HG03139 (cell line): Measurements from ENCODE around the gene FOXO3.

Experiments used
- ATAC-seq: cut with Tn5 transposase; IDR thresholded peaks from one replicate; pipeline ENCODE4 v1.9.1; 2021; ENCODE audit not compliant: unreplicated experiment

The FOXO3 gene

DNA sequence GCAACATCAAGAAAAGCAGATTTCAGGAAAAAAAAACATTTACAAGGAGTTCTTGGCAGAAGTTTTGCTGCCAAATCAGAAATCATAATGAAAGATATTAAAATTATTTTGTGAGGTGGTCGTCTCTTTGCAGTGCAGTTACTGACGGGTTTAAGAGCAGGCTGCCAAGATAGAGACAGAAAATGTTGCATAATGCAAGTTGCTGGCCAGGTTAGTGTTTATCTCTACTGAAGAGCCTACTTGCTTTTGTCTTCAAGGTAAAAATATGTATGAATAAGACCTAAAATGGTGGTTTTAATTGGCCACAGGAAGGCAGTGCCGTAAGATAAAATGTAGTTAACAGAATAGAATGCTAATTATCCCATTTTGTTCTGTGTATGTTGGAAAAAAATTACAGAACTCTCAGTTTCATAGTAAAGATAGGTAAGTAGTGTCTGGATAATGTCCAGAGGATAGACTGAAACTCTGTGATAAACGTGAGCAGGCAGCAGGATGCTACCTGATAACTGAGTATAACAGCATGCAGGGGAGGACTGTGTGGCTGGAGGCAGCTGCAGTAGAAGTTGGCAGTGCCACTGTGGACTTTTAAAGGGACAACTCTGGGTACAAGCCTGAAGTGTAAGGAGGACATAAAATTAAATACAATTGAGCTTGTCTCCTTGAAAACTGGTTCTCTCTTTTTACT lies 13.9 kb downstream of the FOXO3 start:
- ATAC-seq: no peak

DNA sequence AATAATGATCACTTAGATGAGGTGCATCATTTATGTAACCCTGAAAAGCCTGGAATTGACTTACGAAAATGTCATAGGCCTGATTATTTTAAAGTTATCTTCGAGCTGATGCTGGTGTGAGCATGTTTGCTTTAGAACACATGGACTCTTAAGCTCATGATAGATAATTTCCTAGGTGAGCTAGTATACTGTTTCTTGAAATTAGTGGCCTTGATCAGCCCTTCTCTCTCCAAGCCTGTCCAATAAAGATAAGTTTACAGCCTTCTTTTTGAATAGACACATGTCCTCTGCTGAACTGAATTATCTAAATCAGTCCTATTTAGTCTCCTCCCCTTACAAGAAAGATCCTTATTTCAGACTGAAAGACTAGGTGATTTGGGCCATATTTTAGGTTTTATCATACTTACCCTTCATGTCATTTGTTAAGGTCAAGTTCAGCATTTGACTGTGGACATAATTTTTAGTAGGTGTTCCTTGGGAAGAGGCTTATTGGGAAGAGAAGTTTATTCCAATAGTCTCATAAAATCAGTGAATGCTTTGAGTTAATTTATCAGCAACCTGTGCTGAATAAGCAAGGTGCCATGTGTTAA lies 15.3 kb downstream of the FOXO3 start:
- no peak for ATAC-seq

DNA sequence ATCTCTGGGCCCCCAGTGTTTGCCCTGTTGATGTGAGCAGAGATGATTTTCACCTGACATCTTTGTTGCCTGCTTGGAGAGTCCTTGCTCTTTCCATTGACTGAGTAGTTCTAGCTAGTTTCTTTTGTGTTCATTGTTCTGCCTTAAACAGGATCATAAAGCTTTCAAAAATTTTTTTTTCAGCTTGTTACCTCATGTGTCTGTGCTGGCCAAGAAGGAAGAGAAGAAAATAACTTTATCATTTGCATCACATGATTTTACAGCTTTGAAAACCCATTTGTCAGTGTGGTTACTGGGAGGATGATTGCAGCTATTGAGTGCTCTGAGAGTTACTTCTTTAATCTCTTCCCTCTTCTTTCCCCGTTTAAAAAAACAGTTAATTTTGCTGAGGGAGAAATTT lies 16.0 kb downstream of the FOXO3 start:
- no peak for ATAC-seq

DNA sequence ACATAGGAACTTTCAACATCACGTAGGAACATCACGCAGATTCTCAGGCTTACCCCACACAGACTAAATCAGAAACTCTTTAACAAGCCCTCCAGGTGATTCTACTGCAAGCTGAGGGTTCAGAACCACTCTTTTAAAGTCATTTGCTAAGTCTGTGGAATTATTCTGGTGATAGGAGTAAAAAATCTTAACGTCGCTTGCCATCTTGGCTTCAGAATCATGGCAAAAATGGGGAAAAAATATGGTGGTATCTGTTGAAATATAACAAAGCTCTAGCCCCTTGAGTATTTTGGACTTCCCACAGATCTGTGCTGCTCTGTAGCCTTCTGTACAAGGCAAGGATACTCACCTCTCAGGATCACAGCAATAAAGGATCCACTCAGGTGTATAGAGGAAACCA lies 17.4 kb downstream of the FOXO3 start:
- no peak for ATAC-seq

GRCh38 chr6:108578595-108579327 lies 18.0 kb downstream of the FOXO3 start:
- no peak for ATAC-seq

- ATAC-seq: no peak
Observed at GRCh38 chr6:108579328-108579721, 18.6 kb downstream of the FOXO3 start.

- no peak for ATAC-seq
Observed at GRCh38 chr6:108580646-108581045, 19.9 kb downstream of the FOXO3 start.

GRCh38 chr6:108581237-108581931 lies 20.7 kb downstream of the FOXO3 start:
- no peak for ATAC-seq

- no peak for ATAC-seq
Observed at GRCh38 chr6:108581932-108582475, 21.3 kb downstream of the FOXO3 start.

DNA sequence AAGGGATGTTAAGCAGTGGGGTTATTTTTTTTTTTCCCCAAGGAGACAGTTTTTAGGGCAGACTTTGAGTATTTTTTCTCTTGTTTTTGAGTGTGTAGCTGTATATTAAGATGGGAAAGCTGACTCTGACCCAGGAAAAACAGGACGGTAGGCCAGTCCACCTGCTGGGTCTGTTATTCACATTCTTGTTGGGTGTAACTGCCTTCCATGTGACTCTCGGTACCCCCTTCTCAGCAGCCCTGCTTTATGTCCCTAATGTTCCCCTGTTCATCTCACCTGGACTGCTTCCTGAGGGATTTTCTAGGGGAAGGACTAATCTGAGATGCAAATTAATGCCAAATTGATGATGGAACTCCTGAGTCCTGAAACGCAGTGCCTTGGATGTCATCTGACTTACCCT lies 21.9 kb downstream of the FOXO3 start:
- no peak for ATAC-seq

DNA sequence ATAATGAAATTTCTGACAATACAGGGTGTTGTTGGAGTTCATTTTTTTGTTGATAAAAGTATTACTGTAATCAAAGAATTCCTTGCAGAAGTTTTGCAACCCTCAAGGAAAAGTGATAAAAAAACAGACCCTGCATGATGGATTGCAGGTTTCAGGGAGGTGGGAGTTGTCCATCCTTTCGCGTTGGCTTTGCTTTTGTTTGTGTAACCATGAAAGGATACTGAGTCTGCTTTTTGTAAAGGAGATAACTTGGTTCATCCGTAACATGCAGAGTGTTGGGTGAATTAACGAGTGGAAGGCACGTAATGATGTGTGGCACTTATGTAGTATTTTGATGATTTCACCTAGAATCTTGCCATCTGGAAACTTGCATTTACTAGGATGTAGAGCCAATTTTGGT lies 23.6 kb downstream of the FOXO3 start:
- ATAC-seq: no peak

DNA sequence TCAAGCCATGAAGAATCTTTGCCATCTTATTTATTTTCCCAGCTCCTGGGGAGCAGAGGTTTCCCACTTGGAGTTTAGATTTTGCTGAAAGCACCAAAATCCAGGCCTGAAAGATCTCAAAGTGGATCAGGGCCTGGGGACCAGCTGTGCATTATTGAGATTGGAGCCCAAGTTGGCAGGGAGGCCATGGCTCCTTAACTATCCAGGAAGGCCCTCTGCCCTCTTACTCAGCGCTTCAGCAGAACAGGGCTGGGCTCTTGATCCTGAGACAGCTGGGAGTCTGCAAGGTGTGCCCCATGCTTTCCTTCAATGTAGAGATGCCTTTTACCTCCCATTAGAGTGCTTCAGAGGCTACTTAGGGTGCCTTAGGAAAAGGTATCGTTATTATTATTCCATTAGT lies 24.6 kb downstream of the FOXO3 start:
- no peak for ATAC-seq

DNA sequence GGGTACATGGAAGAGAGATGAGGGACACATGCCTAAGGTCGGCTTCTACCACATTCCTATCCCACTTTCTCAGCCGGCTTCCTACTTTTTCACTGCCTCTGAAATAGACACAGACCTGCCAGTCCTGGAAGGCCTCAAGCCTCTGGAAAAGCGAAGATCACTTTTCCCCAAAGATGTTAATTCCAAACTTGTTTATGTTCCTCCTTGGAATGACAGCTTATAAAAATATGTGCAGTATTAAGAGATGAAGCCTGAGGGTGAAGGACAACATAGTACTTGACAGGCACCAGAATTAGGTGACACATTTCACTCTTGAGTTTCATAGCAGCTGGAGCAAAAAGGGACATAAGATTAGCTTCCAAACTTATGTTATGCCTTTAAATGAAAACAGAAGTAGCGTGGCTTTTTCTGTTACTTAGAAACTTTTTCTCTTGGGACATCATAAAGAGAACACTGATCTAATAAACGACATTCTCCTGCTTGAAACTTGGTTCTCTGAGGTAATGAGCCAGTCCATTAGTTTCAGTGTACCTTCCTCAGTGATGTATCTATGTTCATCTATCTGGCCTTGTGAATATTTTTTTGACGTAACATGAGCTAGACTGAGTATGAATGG lies 25.3 kb downstream of the FOXO3 start:
- no peak for ATAC-seq

DNA sequence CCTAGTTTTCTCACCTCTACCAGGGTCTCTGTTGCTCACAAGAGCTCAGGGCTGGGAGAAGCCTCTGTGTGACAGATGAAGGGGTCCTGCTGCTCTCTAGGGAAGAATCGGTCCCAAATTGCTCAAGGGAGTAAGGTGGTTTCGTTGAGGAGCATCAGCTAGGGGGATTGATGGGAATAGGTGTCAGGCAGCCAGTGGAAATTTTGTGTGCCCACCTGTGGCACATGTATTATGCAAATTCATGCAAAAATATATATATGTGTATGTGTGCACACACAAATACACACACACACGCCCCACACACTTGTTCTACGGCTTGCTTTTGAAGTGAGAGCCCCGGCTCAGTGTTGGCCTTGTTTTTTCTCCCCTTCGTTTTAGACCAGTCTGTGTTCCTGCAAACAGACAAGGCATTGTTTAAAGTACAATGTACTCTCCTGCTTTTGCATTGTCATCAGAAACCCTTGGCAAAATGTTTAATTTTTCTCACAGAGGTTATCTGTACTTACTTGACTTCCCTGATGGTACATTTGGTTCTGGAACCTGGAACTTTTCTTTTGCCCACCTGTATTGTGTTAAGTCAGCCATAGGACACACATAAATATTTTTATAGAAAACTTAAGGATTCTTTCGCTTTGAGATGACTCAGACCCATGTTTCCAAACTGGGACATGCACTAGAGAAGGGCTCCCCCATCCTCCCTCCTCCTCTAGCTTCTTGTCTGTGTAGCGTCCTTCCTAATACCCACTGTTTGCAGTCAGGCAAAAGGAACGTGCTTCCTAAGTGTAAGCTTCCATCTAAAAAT lies 26.7 kb downstream of the FOXO3 start:
- ATAC-seq: no peak

- ATAC-seq: no peak
Observed at GRCh38 chr6:108588586-108588985, 27.9 kb downstream of the FOXO3 start.

- no peak for ATAC-seq
Observed at GRCh38 chr6:108589244-108589791, 28.6 kb downstream of the FOXO3 start.

DNA sequence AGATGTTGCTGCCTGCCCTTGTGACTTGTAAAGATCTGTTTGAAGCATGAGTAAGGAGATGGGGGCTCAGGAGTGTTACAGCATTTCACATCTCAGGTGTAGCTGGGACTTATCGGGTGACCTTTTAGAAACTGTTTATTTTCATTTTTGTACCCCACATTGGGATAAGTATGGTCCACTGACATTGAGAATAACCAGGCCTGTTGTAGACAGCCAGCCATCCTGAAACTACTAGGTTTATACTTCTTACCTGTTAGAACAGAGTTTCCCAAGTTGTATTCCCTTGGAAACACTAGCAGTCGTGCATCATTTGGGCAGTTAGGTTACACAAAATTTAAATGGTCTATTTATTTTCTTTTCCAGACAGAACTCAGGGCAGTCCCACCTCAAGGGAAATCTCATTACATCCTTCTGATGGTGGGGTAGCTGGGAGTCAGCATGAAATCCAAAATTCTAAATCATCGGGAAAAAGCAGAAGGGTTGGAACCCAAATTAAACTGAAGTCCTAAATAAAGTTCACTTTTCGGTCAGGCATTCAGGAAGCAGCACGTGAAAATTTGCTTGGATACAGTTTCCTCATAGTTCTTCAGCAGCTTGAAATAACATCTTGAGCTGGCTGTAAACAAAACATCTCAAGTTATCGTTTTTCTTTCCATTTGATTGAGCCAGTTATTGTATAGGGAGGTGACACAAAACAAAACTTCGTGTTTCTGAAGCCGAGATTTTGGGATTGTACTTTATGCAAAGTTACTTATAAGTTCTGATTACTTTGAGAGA lies 30.5 kb downstream of the FOXO3 start:
- no peak for ATAC-seq

DNA sequence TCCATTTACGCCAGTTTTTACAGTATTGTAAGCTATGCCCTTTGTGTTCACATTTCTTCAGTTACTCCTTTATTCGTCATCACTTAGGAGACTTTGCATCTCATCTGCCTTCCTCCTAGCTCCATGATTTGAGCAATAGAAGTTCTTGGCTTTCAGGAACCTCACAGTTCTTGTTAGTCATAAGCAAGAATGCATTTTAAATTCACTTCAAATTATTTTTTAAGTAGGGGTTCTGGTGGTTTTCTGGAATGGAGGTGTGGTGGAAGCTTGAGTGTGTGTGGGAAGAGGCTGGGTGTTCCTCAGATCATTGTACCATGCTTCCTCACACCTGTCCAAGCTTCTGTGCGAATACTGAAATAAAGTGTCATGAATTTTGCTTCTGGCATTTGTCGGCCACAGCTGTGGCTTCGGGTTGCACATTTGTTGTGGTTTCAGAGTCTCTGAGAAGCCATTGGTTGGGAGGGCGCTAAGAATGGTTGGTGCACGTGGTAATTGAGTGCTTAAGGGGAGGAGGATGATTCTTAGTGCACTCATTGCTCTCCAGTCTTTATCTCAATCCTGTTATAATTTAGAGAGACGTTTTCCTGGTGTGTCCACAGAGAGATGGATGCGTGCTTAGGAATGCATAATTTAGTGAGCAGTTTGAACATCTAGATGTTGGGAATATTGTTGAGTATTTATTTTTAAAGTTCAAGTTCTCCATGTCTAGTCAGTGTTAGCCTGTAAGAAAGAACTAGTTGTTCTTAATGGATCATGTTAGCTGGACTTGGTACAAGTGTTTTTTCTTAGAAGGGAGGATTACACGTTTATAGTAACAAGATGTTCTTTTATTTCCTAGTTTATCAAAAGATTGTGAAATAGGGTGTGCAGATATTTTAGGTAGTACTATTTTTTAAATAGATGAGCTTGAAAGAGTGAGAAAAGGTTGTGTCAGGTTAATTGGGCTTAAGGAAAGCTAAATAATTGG lies 31.9 kb downstream of the FOXO3 start:
- ATAC-seq: no peak
